K562 (cell line): ENCODE data around the gene SLC2A4RG. TPM values are rescaled to one million over a fixed set of nuclear protein-coding genes. Genes with fewer than 3 reads are reported as not detected.

Experiments
- ATAC-seq: fragments of 200-7000 bp; cut with Tn5 transposase; 3 replicates; pipeline ENCODE4 v1.9.1; 2020; ENCODE audit warnings: moderate library complexity
- BruUV-seq: library from RNA; stranded (reverse); fragments of 400-500 nt; replicated peaks from 2 replicates; lab custom pipeline; 2021; lab: Mats Ljungman, UMichigan
- CTCF ChIA-PET: fragments of 300-600 bp; formaldehyde crosslinking; extraction: SDS; loops from one replicate; lab custom pipeline; 2021; ENCODE audit warnings: low intra/inter-chr PET ratio; lab: Yijun Ruan, JAX
- POLR2A ChIA-PET: fragments of 300-600, 350-650 bp; sonication (Branson Sonifier 250); formaldehyde crosslinking; extraction: SDS; loops from one replicate; lab custom pipeline; 2021; ENCODE audit warnings: antibody characterized with exemption, inconsistent platforms; lab: Yijun Ruan, JAX
- DNase-seq, 4 experiments: peaks; one replicate each; pipeline versions ENCODE4 v3.0.0 to v3.0.0-alpha.2; 2011 to 2018; ENCODE audit warnings: low spot score in 3 of 4, mixed read lengths in 3 of 4; ENCODE audit errors: extremely low read depth in 1 of 4
- FAIRE-seq: peaks from 2 replicates; lab custom pipeline; 2011; peaks lifted over from hg19 to GRCh38; lab: Jason Lieb, UNC
- H2AFZ ChIP-seq: 2 replicates; pipeline ENCODE4 v1.6.0; 2011; ENCODE audit warnings: low read depth, low read length, control low read depth, inconsistent platforms
- H3K27ac ChIP-seq: fragments of 200-600 bp; 3 replicates; pipeline ENCODE4 v1.8.0; 2011; ENCODE audit warnings: low read depth, mild to moderate bottlenecking, control low read depth, inconsistent platforms, low read length, moderate library complexity, mixed read lengths; ENCODE audit errors: extremely low read depth
- H3K27me3 ChIP-seq, 2 experiments: fragments of 300-600 bp in 1 of 2; 2 replicates in 1 of 2; 3 replicates in 1 of 2; pipeline versions ENCODE4 v1.6.0 to v1.8.0; 2011; ENCODE audit warnings: inconsistent platforms in 2 of 2, low read length in 2 of 2, mild to moderate bottlenecking in 1 of 2, mixed read lengths in 1 of 2, moderate library complexity in 1 of 2; ENCODE audit not compliant: control insufficient read depth in 2 of 2, insufficient read depth in 2 of 2
- H3K36me3 ChIP-seq: fragments of 300-600 bp; 3 replicates; pipeline ENCODE4 v1.8.0; 2011; ENCODE audit warnings: mild to moderate bottlenecking, low read length, inconsistent platforms; ENCODE audit not compliant: control insufficient read depth, insufficient read depth
- H3K4me1 ChIP-seq, 2 experiments: fragments of 200-600 bp in 1 of 2; replicated peaks in 1 of 2; 2 replicates in 1 of 2; 3 replicates in 1 of 2; pipeline versions ENCODE4 v1.5.1 to v1.8.0; 2011; ENCODE audit warnings: inconsistent platforms in 2 of 2, low read length in 2 of 2, mild to moderate bottlenecking in 1 of 2, mixed read lengths in 1 of 2, moderate library complexity in 1 of 2; ENCODE audit not compliant: control insufficient read depth in 2 of 2, insufficient read depth in 2 of 2
- H3K4me2 ChIP-seq: 2 replicates; pipeline ENCODE4 v1.6.1; 2011; ENCODE audit warnings: low read length, control low read depth, inconsistent platforms, mixed read lengths; ENCODE audit not compliant: insufficient read depth
- H3K4me3 ChIP-seq: fragments of 200-600 bp; sonication (generic), shearing (Covaris generic); 2 replicates; pipeline ENCODE4 v1.5.1; 2016; ENCODE audit warnings: control low read depth, inconsistent platforms
- H3K79me2 ChIP-seq: fragments of 200-600 bp; 3 replicates; pipeline ENCODE4 v1.8.0; 2011; ENCODE audit warnings: low read length, inconsistent platforms; ENCODE audit not compliant: control insufficient read depth, insufficient read depth
- H3K9ac ChIP-seq, 2 experiments: 2 replicates each; pipeline versions ENCODE4 v1.6.0 to v1.6.1; 2011; ENCODE audit warnings: low read depth in 2 of 2, low read length in 2 of 2, control low read depth in 1 of 2, inconsistent platforms in 1 of 2, mild to moderate bottlenecking in 1 of 2, mixed read lengths in 1 of 2; ENCODE audit not compliant: insufficient read depth in 1 of 2
- H3K9me1 ChIP-seq: one replicate; pipeline ENCODE4 v1.6.0; 2011; ENCODE audit warnings: inconsistent platforms, mild to moderate bottlenecking, low read length, moderate library complexity; ENCODE audit not compliant: control insufficient read depth, insufficient read depth
- H3K9me3 ChIP-seq: replicated peaks from 2 replicates; pipeline ENCODE4 v1.5.1; 2011; ENCODE audit warnings: low read depth, low read length, inconsistent platforms; ENCODE audit not compliant: control insufficient read depth, insufficient read depth
- H4K20me1 ChIP-seq: replicated peaks from 2 replicates; pipeline ENCODE4 v1.6.1; 2011; ENCODE audit warnings: low read length, inconsistent platforms, mixed read lengths; ENCODE audit not compliant: control insufficient read depth, insufficient read depth
- CREB3L1 ChIP-seq: fragments of 450-650 bp; IDR thresholded peaks from 2 replicates; pipeline ENCODE4 v1.6.1; 2014; ENCODE audit warnings: low read depth, mild to moderate bottlenecking, moderate library complexity, borderline replicate concordance
- CREB5 ChIP-seq: fragments of 250-450 bp; sonication (Bioruptor Pico); IDR thresholded peaks from 2 replicates; pipeline ENCODE4 v1.5.0; 2020; ENCODE audit warnings: mild to moderate bottlenecking
- FOXA3 ChIP-seq, 2 experiments: fragments of 450-650 bp in 1 of 2; sonication (generic) in 1 of 2; formaldehyde crosslinking; IDR thresholded peaks in 1 of 2; conservative IDR thresholded peaks in 1 of 2; 2 replicates each; pipeline versions ENCODE4 v1.4.0 to v1.8.0; 2020 to 2022; ENCODE audit warnings: mild to moderate bottlenecking in 2 of 2, missing genetic modification reagents in 1 of 2
- MTA3 ChIP-seq: fragments of 450-650 bp; formaldehyde crosslinking; IDR thresholded peaks from 2 replicates; pipeline ENCODE4 v1.6.1; 2017; ENCODE audit warnings: mild to moderate bottlenecking, borderline replicate concordance
- POLR2G ChIP-seq: fragments of 200-400 bp; formaldehyde crosslinking; IDR thresholded peaks from 2 replicates; pipeline ENCODE4 v1.6.1; 2017; ENCODE audit warnings: low read depth, mild to moderate bottlenecking, antibody characterized with exemption, low read length, moderate library complexity
- STAT5B ChIP-seq: fragments of 250-450 bp; sonication (Bioruptor Pico); IDR thresholded peaks from 2 replicates; pipeline ENCODE4 v1.8.0; 2021; ENCODE audit warnings: mild to moderate bottlenecking, inconsistent platforms
- THAP12 ChIP-seq: fragments of 250-450 bp; sonication (Bioruptor Pico); IDR thresholded peaks from 2 replicates; pipeline ENCODE4 v1.9.0; 2021; ENCODE audit warnings: mild to moderate bottlenecking, inconsistent platforms
- THAP7 ChIP-seq: fragments of 250-450 bp; sonication (Bioruptor Pico); IDR thresholded peaks from 2 replicates; pipeline ENCODE4 v1.5.0; 2021
- ZNF436 ChIP-seq: fragments of 250-450, 450-650 bp; sonication (Bioruptor Pico); formaldehyde crosslinking; IDR thresholded peaks from 2 replicates; pipeline ENCODE4 v1.7.0; 2020; ENCODE audit warnings: mild to moderate bottlenecking
- WGBS: fragments of 100-300 bp; shearing (Covaris generic); methylation state at CpG from one replicate; pipeline ENCODE4 v1.1.6; 2016; ENCODE audit warnings: low coverage, mixed read lengths; ENCODE audit not compliant: insufficient coverage; ENCODE audit errors: missing lambda C conversion rate; 5-methylcytosine and 5-hydroxymethylcytosine counted together
- in situ Hi-C: fragments of 300-500 bp; cut with MboI; formaldehyde crosslinking; loops from 4 replicates; pipeline ENCODE4 v1.15.0; 2018; ENCODE audit warnings: inconsistent platforms, mixed read lengths
- intact Hi-C: fragments of 100-400 bp; cut with micrococcal nuclease; formaldehyde crosslinking; loops from 2 replicates; pipeline ENCODE4 v1.14.2; 2022
- polyA plus RNA-seq, 8 experiments: library from polyadenylated mRNA; depleted of rRNA in 4 of 8; stranded (reverse) in 5 of 8; unstranded in 3 of 8; fragments of >200 nt; fragmentation: Nextera tagmentation in 2 of 8; fragmentation: Illumina TruSeq in 1 of 8; extraction: Ambion mirVana in 2 of 8; extraction: Trizol in 1 of 8; gene quantifications; 2 replicates each; pipeline versions ENCODE4 v1.2.1 to v1.2.3, GENCODE V29; 2011 to 2014; ENCODE audit warnings: inconsistent platforms in 1 of 8, missing spikeins in 1 of 8
- total RNA-seq, 7 experiments: library from RNA; depleted of rRNA in 6 of 7; stranded (reverse); fragments of >200 nt in 6 of 7; fragmentation: Illumina TruSeq in 2 of 7; extraction: Trizol in 2 of 7; gene quantifications; 2 replicates each; pipeline versions ENCODE4 v1.2.1 to v1.2.3, GENCODE V29; 2011 to 2021; ENCODE audit warnings: low replicate concordance in 1 of 7

The SLC2A4RG gene
- total and polyA plus RNA-seq, 9 of the 15 experiments (the other 6 are each of a cell fraction or from before 2014, with no cell fraction given): 0.34 to 97.3 (median 26.5) TPM

GRCh38 chr20:63787302-63787701 lies 47.7 kb downstream of the SLC2A4RG start:
- peaks cover 0 to 23% of the 10 kb centered on the region in 2 experiments; a peak in 2 of 5 replicates for H3K27me3 ChIP-seq
- H2AFZ ChIP-seq: no peak overlapping the region
- no peak overlapping the region for H3K4me3 ChIP-seq
- H3K79me2 ChIP-seq: no peaks in the 10 kb centered on the region
- DNase-seq: no peak
- in situ Hi-C loops (no loop called here), intact Hi-C loops (loop anchor here (10.0 kb wide), 2 partner anchors 83 to 187 kb away; partner anchors contain the start of genes ARFRP1, SAMD10 and ZGPAT)
- H3K4me2 ChIP-seq: no peak overlapping the region
- no TSS peak for BruUV-seq
- no peaks in the 10 kb centered on the region for H3K36me3 ChIP-seq
- ChIA-PET POLR2A (no interaction called here), CTCF (no interaction called here)
- no peaks in the 10 kb centered on the region for H4K20me1 ChIP-seq
- H3K9me3 ChIP-seq: no peaks in the 10 kb centered on the region
- ATAC-seq: no peak
- 52% methylated on average over 11 of the region's 11 CpGs for WGBS
- H3K9me1 ChIP-seq: no peaks in the 10 kb centered on the region
- H3K27ac ChIP-seq: no peak overlapping the region
- peak overlapping the region in 1 of 2 experiments; percentile 56; a peak in 1 of 4 replicates for H3K9ac ChIP-seq
- no peak for FAIRE-seq
- peaks cover 3 to 42% of the 10 kb centered on the region in 2 experiments; a peak in 3 of 5 replicates for H3K4me1 ChIP-seq
- no peak for TF ChIP-seq ZNF436 (CRISPR knock-in tag)
- no peak for TF ChIP-seq THAP7
- no peak for TF ChIP-seq POLR2G
- TF ChIP-seq FOXA3 (CRISPR knock-in tag; conservative IDR thresholded peaks at IDR 0.05 in 1 of 2, IDR thresholded peaks at IDR 0.05 in 1 of 2): no peak
- no peak for TF ChIP-seq THAP12 (CRISPR knock-in tag)
- no peak for TF ChIP-seq STAT5B
- TF ChIP-seq MTA3: no peak
- TF ChIP-seq CREB5 (CRISPR knock-in tag): no peak
- no peak for TF ChIP-seq CREB3L1
